Measurements from ENCODE around the gene ST6GALNAC1. TPM values are rescaled to one million over a fixed set of nuclear protein-coding genes. Genes with fewer than 3 reads are reported as not detected.

ST6GALNAC1 gene
- total and polyA plus RNA-seq, 2 of the 8 experiments (the other 6 are each of a cell fraction or from before 2014, with no cell fraction given) = not detected

DNA sequence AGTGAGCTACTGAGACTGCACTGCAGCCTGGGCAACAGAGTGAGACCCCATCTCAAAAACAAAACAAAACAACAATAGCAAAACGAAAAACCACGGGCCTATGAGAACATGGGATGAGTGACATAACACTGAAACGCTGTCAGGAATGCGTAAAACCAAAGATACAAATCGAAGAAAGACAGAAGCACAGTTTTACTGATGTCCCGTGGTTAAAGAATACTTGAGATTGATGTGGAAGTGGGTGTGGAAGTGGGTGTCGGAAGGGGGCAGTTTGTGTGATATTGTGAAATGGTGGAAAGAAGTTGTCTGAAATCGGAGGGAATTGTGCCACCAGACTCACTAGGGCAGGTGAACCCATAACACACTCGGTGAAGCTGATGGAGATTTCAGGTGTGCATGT lies 67.4 kb downstream of the ST6GALNAC1 start:
- DNase-seq (ENCODE audit: low read depth in 1 of 2, low spot score in 2 of 2) (no peak), FAIRE-seq (no peak)
- no peak overlapping the region for H3K4me2 ChIP-seq (ENCODE audit: insufficient read depth in 1 of 2, low read depth in 2 of 2, low read length in 2 of 2)
- H2BK5ac ChIP-seq (ENCODE audit: low read depth, low read length) = no peak overlapping the region
- no peaks in the 10 kb centered on the region for H3K79me1 ChIP-seq (ENCODE audit: low read depth, low read length)
- H3K56ac ChIP-seq (replicated peaks; ENCODE audit: insufficient read length, low read depth, low read length) = peak overlapping the region; percentile 84
- no peaks in the 10 kb centered on the region for H3K23me2 ChIP-seq (ENCODE audit: low read depth, low read length)
- ChIA-PET POLR2A (ENCODE audit: partially characterized antibody) (interaction anchor here (1.5 to 6.0 kb wide), 3 partner anchors 9 to 18 kb away, joined by 3 to 40 read pairs (median 31); no protein-coding TSS in a partner anchor), CTCF (ENCODE audit: partially characterized antibody) (interaction anchor here (0.6 to 6.3 kb wide), 11 partner anchors 9 to 1647 kb away, joined by 3 to 25 read pairs (median 4); no protein-coding TSS in a partner anchor)
- H3K18ac ChIP-seq (ENCODE audit: extremely low read depth, low read length) = no peak overlapping the region
- H3K4me3 ChIP-seq (ENCODE audit: extremely low read depth in 1 of 4, insufficient read depth in 2 of 4, low read depth in 3 of 4, low read length in 4 of 4) = no peak overlapping the region
- no peaks in the 10 kb centered on the region for H4K20me1 ChIP-seq (replicated peaks in 1 of 2; ENCODE audit: control insufficient read depth in 1 of 2, insufficient read depth in 2 of 2, low read length in 2 of 2)
- no peak overlapping the region for H3K4ac ChIP-seq (replicated peaks; ENCODE audit: insufficient read length, low read depth, low read length)
- no peaks in the 10 kb centered on the region for H3K79me2 ChIP-seq (ENCODE audit: control insufficient read depth in 1 of 2, insufficient read depth in 2 of 2, low read length in 2 of 2)
- H4K8ac ChIP-seq (ENCODE audit: extremely low read depth, insufficient read depth, low read length) = no peak overlapping the region
- H3K36me3 ChIP-seq (ENCODE audit: control insufficient read depth in 2 of 4, insufficient read depth in 4 of 4, low read length in 3 of 4) = no peaks in the 10 kb centered on the region
- no peak overlapping the region for H4K91ac ChIP-seq (replicated peaks; ENCODE audit: insufficient read length, low read length)
- H2BK15ac ChIP-seq (ENCODE audit: low read length) = no peak overlapping the region
- WGBS, 2 experiments (ENCODE audit: extremely low coverage in 1 of 2, insufficient coverage in 1 of 2, insufficient read length in 1 of 2, insufficient replicate concordance in 2 of 2, low coverage in 1 of 2, low lambda C conversion rate in 2 of 2, missing lambda C conversion rate in 1 of 2) = 93% methylated on average over 9 of the region's 9 CpGs; no CpG with 5 or more reads in 1 of the 2 experiments
- no peak overlapping the region for H3K14ac ChIP-seq (ENCODE audit: insufficient read length)
- H2AK5ac ChIP-seq (ENCODE audit: low read depth, low read length) = no peak overlapping the region
- no peak overlapping the region for H4K5ac ChIP-seq (ENCODE audit: insufficient read length, low read depth, low read length)
- H3K27me3 ChIP-seq (replicated peaks in 1 of 4; ENCODE audit: control insufficient read depth in 3 of 4, extremely low read depth in 1 of 4, insufficient read depth in 3 of 4, low read length in 3 of 4) = peaks cover 0 to 20% (median 15%) of the 10 kb centered on the region in 4 experiments; a peak in 4 of 7 replicates
- no peak overlapping the region for H2AFZ ChIP-seq (ENCODE audit: low read length)
- no peak overlapping the region for H3K23ac ChIP-seq (ENCODE audit: insufficient read length)
- no peak overlapping the region for H3K9ac ChIP-seq (replicated peaks in 1 of 4; ENCODE audit: extremely low read depth in 1 of 4, low read depth in 3 of 4, low read length in 3 of 4)
- H2BK120ac ChIP-seq (replicated peaks; ENCODE audit: low read depth, low read length) = no peak overlapping the region
- H3K4me1 ChIP-seq (replicated peaks in 1 of 4; ENCODE audit: control insufficient read depth in 3 of 4, insufficient read depth in 4 of 4, low read length in 3 of 4) = peaks cover 0 to 5% (median 2%) of the 10 kb centered on the region in 4 experiments; a peak in 4 of 7 replicates
- no peak overlapping the region for H3K27ac ChIP-seq (ENCODE audit: low read depth, low read length)
- no peak overlapping the region for H2BK20ac ChIP-seq (ENCODE audit: low read length)
- H2BK12ac ChIP-seq (ENCODE audit: low read depth, low read length) = no peak overlapping the region
- no peaks in the 10 kb centered on the region for H3K9me3 ChIP-seq (ENCODE audit: insufficient read depth in 2 of 2, low read depth in 1 of 2, low read length in 1 of 2)
- TF ChIP-seq NANOG (IDR thresholded peaks at IDR 0.05; ENCODE audit: insufficient read depth, low read depth, low read length, poor library complexity, severe bottlenecking) = no peak
- TF ChIP-seq TCF12 (IDR thresholded peaks at IDR 0.05; ENCODE audit: low read depth, low read length) = no peak
- TF ChIP-seq TAF1 (IDR thresholded peaks at IDR 0.05; ENCODE audit: low read depth, low read length) = no peak
- TF ChIP-seq USF2 (IDR thresholded peaks at IDR 0.05; ENCODE audit: low read length) = no peak
- TF ChIP-seq CHD1 (IDR thresholded peaks at IDR 0.05; ENCODE audit: low read depth, low read length) = no peak
- no peak for TF ChIP-seq SIN3A (conservative IDR thresholded peaks at IDR 0.05 in 1 of 2, IDR thresholded peaks at IDR 0.05 in 1 of 2; ENCODE audit: low read depth in 1 of 2, low read length in 2 of 2)
- TF ChIP-seq, protein P1, sequence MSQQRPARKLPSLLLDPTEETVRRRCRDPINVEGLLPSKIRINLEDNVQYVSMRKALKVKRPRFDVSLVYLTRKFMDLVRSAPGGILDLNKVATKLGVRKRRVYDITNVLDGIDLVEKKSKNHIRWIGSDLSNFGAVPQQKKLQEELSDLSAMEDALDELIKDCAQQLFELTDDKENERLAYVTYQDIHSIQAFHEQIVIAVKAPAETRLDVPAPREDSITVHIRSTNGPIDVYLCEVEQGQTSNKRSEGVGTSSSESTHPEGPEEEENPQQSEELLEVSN (IDR thresholded peaks at IDR 0.05) = no peak
- no peak for TF ChIP-seq SP4 (IDR thresholded peaks at IDR 0.05; ENCODE audit: low read length)
- TF ChIP-seq EZH2 (IDR thresholded peaks at IDR 0.05; ENCODE audit: low read depth, low read length, severe bottlenecking) = no peak
- no peak for TF ChIP-seq SRF (IDR thresholded peaks at IDR 0.05; ENCODE audit: low read depth, low read length)
- no peak for TF ChIP-seq HDAC6 (IDR thresholded peaks at IDR 0.05; ENCODE audit: low read depth, low read length)
- TF ChIP-seq RXRA (IDR thresholded peaks at IDR 0.05; ENCODE audit: insufficient read depth, low read depth, low read length) = no peak
